ENCODE measurements around the gene ZNF652.
"Not testable (repeated sequence)": the region's sequence is repeated elsewhere in the genome, so short reads cannot be mapped to it uniquely, and the experiment has no call there.

ZNF652 gene

GRCh38 chr17:49361902-49362722 lies at the start of gene ZNF652:
ZNF652 (minus strand) TSS chr17:49362250; CDS start chr17:49317725, 44,525 bp downstream.
- DNase-seq, result peak; percentile 99

DNA sequence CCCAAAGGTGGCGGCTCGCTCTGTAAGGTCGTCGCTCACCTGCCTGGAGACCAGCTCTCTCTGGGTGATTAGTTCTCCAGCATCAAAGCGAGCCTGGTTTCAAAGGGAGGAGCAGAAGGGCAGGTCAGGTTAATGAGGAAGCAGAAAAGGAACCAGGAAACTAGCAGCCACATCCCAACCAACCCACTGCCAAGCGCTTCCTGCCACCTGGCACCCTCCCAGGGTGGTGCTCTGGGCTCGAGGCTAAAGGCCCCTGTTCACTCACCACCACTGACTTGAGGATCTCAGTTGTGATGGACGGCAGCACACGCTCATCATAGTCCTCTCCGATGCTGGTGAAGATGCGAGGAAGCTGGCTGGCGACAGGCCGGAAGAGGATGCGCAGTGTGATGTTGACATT lies 47.0 kb upstream of the ZNF652 start:
- no peak for DNase-seq

DNA sequence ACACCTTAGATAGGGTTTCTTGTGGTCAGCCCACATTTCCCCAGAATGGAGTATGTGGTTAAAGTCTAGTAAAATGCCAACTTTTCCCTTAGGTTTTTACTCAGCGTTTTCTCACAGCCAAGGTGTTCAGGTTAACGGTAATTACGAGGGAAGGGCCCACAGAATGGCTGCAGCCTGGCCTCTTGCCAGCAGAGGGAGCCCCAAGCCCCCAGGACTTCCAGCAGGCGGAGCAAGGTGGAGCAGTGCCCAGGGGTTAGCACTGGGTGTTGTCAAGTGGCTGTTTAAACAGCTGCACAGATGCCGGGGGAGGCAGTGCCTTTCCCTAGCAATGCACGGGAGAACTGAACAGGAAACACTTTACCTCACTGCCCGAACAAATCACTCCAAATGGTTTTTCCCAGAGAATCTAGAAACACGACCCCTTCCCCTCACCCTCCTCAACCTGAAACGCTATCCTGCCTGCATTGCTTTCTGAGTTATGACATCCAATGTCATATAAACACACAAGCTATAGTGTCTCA lies 46.0 kb upstream of the ZNF652 start:
- peak; percentile 95 for DNase-seq

- DNase-seq, result no peak
Observed at GRCh38 chr17:49407086-49407485, 45.0 kb upstream of the ZNF652 start.

DNA sequence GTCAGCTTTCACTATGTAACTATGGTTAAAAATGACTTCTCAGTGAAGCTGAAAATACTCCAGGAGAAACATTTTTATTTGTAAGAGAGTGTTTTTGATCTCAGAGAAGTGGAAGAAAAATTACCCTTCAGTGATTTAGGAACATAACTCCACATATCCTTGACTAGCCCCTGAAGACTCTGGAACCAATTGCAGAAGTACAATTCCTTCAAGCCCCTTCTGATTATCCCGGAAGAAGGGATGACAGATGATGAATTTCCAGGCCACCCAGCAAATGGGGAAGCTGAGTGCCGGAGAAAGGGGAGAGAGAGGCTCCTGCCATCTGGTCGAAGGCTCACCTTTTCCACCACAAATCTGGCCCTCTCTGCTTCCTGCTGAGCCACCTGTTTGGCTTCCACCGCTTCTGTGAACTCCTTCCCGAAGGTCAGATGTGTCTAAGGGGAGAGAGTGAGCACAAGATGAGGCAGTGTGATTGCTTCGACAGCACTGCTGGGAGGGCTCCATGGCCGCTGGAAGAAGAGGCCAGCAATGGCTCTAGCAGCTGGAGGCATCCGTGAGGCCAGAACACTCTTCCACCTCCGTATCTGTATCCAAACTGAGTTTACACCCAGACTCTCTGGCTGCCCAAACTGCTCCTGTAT lies 44.5 kb upstream of the ZNF652 start:
- DNase-seq, result no peak

DNA sequence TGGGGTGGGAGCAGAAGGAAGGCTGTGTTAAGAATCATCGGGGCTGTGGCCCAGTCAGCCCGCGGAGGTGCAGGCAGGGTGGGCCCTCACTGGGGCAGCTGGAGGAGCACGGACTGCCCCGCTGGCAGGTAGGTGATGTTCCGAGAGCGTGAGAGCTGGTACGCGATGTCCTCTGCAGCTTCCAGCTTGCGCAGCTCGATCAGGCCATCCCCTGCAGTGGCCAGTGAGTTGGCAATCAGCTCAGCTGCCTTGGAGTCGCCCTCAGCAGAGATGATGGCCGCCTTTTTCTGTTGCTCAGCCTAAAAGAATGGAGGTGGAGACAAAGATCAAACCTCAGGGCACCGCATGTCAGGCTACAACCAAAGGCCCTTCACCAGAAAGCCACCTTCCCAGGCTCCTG lies 42.9 kb upstream of the ZNF652 start:
- DNase-seq, result no peak

DNA sequence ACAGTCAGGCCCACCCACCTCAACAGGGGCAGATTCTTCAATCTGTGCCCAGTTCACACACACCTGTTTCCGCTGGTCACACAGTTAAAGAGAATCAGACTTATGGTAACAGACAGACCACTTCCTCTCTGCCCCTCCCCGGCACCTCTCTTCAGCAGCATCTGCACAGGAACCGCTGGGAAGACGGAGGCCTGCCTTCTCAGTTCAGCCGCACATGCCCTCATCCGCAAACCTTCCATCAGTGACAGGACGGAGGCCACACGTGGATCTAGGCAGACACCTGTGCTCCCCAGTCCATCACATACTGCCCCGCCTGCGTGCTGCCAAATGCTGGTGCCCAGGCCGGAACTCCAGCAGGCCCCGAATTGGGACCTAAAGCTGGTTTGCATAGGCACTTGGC lies 42.3 kb upstream of the ZNF652 start:
- no peak for DNase-seq

DNA sequence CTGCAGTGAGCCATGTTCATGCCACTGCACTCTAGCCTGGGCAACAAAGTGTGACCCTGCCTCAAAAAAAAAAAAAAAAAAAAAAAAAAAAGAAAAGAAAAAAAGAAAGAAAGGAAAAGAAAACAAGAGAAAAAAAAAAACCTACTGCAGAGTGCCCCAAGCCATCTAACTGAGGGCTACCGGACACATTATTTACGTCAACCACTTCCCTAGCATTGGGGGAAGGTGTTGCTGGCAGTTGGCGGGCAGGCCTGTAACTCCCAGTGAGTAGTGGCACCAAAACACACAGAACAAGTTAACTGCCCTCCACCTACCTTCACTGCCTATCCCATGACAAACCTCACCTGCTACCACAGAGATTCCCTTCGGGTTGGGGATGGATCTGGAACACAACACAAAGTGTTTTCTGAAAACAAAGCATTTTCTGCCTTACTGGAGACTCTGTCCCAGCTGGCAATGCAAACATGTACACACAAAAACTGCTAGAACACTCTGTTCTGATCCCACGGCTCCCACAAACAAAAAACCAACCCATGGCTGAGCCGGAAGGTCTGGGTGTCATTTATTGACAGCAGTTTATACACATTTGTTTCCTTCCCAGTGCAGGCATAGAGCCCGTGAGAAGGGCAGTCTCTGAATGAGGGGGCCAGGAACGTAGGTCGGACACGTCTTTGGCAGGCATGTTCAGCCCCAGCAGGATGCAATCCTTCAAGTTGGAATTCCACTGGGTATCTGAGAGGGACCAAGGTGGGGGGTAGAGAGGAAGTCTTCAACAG lies 41.7 kb upstream of the ZNF652 start:
- no peak for DNase-seq

GRCh38 chr17:49402706-49403105 lies 40.7 kb upstream of the ZNF652 start:
- DNase-seq, result no peak

- no peak for DNase-seq
Observed at GRCh38 chr17:49401971-49402611, 40.0 kb upstream of the ZNF652 start.

- DNase-seq, result no peak
Observed at GRCh38 chr17:49399995-49400394, 37.9 kb upstream of the ZNF652 start.

- no peak for DNase-seq
Observed at GRCh38 chr17:49397586-49397985, 35.5 kb upstream of the ZNF652 start.

- DNase-seq, result no peak
Observed at GRCh38 chr17:49393491-49394255, 31.6 kb upstream of the ZNF652 start.

GRCh38 chr17:49390548-49391324 lies 28.7 kb upstream of the ZNF652 start:
- DNase-seq, result no peak

DNA sequence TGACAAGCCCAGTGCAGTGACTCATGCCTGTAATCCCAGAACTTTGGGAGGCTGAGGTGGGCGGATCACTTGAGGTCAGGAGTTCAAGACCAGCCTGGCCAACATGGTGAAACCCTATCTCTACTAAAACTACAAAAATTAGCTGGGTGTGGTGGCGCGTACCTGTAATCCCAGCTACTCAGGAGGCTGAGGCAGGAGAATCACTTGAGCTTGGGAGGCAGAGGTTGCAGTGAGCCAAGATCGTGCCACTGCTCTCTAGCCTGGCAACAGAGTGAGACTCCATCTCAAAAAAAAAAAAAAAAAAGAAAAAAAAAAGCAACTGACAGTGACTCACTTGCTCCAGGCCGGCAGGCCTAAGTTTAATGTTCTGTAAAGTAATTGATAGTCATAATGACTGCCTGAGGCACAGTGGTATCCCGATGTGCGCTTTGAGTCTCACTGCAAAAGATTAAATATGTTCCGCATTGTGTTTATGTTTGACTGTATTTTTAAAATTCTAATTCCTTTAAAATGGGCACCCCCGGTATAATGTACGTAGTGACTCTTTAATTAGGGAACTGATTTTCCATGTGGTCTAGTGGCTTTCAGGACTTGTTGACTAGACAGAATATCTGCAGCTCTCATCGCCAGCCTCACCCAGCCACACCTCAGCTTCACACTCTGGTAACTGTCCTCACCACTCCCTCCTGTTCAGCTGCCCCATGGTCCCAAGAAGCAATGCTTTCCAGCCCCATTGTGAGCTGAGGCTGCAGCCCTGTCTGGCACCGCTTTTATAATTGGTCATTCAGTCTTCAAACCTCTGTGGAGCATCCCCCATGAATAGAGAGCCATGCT lies 27.7 kb upstream of the ZNF652 start:
- DNase-seq, result not testable (repeated sequence)

DNA sequence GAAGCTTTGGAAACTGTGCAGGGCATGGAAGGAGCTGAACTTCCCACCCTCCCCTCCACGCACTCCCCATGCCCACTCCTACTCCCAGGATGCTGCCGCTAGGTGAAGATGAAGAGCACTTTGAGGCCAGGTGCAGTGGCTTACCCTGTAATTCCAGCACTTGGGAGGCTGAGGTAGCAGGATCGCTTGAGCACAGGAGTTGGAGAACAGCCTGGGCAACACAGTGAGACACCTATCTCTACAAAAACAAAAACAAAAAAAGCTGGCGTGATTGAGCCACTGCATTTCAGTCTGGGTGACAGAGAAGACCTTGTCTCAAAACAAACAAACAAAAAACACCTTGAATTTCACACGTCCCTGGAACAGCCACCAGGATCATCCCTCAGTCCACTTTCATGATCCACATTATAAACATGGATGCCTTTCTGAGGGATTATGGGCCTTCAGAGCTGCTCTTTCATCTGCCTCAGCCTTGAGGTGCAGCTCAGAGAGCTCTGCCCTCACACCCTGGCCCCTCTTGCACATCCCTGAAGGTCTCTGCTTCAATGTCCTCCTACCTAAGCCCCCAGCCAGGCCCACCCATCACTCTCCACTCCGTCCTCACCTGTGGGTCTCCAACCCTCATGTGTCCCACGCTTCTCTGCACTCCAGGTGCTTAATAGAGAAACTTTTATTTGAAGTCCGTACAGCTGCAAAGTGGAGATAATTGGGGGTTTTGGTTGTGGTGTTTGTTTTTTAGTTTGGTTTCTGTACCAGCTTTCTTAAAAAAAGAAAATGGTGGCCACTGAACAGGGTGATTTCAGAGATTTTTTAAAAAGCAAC lies 26.9 kb upstream of the ZNF652 start:
- no peak for DNase-seq

DNA sequence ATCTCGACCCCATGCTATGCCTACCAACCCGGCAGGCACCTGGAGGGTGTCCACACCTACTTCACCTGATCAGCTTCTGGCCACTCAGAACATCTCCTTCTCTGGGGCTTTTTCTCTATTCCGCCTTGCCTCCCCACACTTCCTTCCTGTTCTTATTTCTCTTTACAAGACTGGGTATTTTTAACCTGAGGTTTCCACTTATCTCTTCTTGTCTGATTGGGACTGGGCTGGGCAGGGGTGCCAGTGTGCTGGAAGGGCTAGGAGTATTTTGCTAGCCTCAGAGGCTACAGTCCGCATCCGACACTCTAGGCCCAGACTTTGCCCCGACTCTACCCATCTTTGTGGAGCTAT lies 26.2 kb upstream of the ZNF652 start:
- no peak for DNase-seq

DNA sequence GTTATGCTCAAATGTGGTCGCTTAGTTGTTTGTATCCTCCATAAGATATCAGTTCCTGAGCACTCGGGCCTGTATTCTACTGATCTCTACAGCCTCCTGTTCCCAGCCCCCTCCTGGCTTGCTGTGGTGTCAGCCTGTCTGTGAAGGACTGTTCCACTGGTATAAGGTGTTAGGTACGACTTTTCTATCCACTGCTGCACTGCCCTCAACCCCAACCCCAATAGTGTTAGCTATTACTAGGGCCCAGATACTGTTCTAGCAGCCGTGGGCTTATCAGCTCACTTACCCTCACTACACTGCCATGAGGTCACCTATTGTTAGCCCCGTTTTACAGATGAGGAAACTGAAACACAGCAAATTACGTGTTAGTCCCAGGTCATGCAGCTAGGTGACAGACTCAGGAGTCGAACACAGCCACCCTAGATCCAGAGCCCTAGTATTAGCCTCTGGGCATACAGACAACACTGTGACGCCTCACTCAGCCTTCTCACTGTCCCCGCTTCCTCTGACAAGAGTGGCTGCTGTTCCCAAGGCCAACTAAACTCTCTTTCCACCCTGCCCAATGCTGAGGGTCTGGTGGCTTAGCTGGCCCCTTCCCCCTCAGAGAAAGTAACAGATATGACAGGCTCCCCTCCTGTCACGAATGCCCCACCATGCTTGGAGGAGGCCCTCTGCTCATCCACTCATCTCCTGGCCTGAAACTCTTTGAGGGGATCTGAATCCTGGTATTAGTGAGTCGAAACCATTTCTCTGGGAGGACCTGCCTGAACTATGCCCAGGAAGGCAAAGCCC lies 25.6 kb upstream of the ZNF652 start:
- no peak for DNase-seq

DNA sequence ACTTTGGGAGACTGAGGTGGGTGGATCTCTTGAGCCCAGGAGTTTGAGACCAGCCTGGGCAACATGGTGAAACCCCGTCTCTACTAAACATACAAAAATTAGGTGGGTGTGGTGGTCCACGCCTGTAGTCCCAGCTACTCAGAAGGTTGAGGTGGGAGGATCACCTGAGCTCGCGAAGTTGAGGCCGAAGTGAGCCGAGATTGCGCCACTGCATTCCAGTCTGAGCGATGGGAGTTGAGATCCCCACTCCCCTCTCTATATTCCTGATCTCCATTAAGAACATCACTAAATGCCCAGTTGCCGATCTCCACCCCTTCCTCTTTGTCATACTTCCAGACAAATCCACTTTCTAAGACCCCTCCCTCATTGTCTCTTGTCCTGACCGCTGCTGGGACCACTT lies 24.3 kb upstream of the ZNF652 start:
- no peak for DNase-seq

All from NCI-H510A (cell line).